Measurements from ENCODE around the gene ARRDC2. TPM values are rescaled to one million over a fixed set of nuclear protein-coding genes. Genes with fewer than 3 reads are reported as not detected.
"Not testable (repeated sequence)": the region's sequence is repeated elsewhere in the genome, so short reads cannot be mapped to it uniquely, and the experiment has no call there.

ARRDC2 gene
- total RNA-seq, 1 donor from 2014 or later = 4.0 TPM

- Mint-ChIP-seq H3K36me3 (ENCODE audit: unreplicated experiment) (no peaks in the 10 kb centered on the region), H3K27me3 (ENCODE audit: unreplicated experiment) (peaks cover 4% of the 10 kb centered on the region), H3K4me1 (ENCODE audit: low read depth, unreplicated experiment) (no peaks in the 10 kb centered on the region), H3K4me3 (ENCODE audit: unreplicated experiment) (no peak overlapping the region), H3K27ac (ENCODE audit: unreplicated experiment) (no peak overlapping the region), H3K9me3 (ENCODE audit: unreplicated experiment) (peaks cover 9% of the 10 kb centered on the region)
- DNase-seq = no peak
- TF ChIP-seq CTCF (IDR thresholded peaks at IDR 0.05; ENCODE audit: partially characterized antibody, unreplicated experiment) = no peak
Measured at GRCh38 chr19:17977488-17977887, 30.5 kb upstream of the ARRDC2 start.

- H3K9me3 Mint-ChIP-seq (ENCODE audit: unreplicated experiment) = peaks cover 9% of the 10 kb centered on the region
- no peak for DNase-seq
- no peak overlapping the region for H3K27ac Mint-ChIP-seq (ENCODE audit: unreplicated experiment)
- H3K4me1 Mint-ChIP-seq (ENCODE audit: low read depth, unreplicated experiment) = no peaks in the 10 kb centered on the region
- H3K4me3 Mint-ChIP-seq (ENCODE audit: unreplicated experiment) = no peak overlapping the region
- no peak for TF ChIP-seq CTCF (IDR thresholded peaks at IDR 0.05; ENCODE audit: partially characterized antibody, unreplicated experiment)
- H3K27me3 Mint-ChIP-seq (ENCODE audit: unreplicated experiment) = no peaks in the 10 kb centered on the region
- H3K36me3 Mint-ChIP-seq (ENCODE audit: unreplicated experiment) = peaks cover 5% of the 10 kb centered on the region
Measured at GRCh38 chr19:17981611-17982010, 26.4 kb upstream of the ARRDC2 start.

- no peaks in the 10 kb centered on the region for H3K4me1 Mint-ChIP-seq (ENCODE audit: low read depth, unreplicated experiment)
- no peak for DNase-seq
- no peak overlapping the region for H3K4me3 Mint-ChIP-seq (ENCODE audit: unreplicated experiment)
- peaks cover 5% of the 10 kb centered on the region for H3K36me3 Mint-ChIP-seq (ENCODE audit: unreplicated experiment)
- TF ChIP-seq CTCF (IDR thresholded peaks at IDR 0.05; ENCODE audit: partially characterized antibody, unreplicated experiment) = no peak
- peaks cover 5% of the 10 kb centered on the region for H3K9me3 Mint-ChIP-seq (ENCODE audit: unreplicated experiment)
- H3K27ac Mint-ChIP-seq (ENCODE audit: unreplicated experiment) = no peak overlapping the region
- H3K27me3 Mint-ChIP-seq (ENCODE audit: unreplicated experiment) = no peaks in the 10 kb centered on the region
Measured at GRCh38 chr19:17982430-17982829, 25.5 kb upstream of the ARRDC2 start.

GRCh38 chr19:17985037-17985818 is 22.7 kb upstream of the ARRDC2 start:
- Mint-ChIP-seq H3K27me3 (ENCODE audit: unreplicated experiment) (peaks cover 3% of the 10 kb centered on the region), H3K36me3 (ENCODE audit: unreplicated experiment) (peaks cover 5% of the 10 kb centered on the region), H3K9me3 (ENCODE audit: unreplicated experiment) (peaks cover 5% of the 10 kb centered on the region), H3K4me3 (ENCODE audit: unreplicated experiment) (no peak overlapping the region), H3K4me1 (ENCODE audit: low read depth, unreplicated experiment) (no peaks in the 10 kb centered on the region), H3K27ac (ENCODE audit: unreplicated experiment) (no peak overlapping the region)
- no peak for DNase-seq
- TF ChIP-seq CTCF (IDR thresholded peaks at IDR 0.05; ENCODE audit: partially characterized antibody, unreplicated experiment) = no peak

GRCh38 chr19:17986569-17986968 is 21.4 kb upstream of the ARRDC2 start:
- not testable (repeated sequence) for H3K27me3 Mint-ChIP-seq (ENCODE audit: unreplicated experiment); H3K9me3 Mint-ChIP-seq (ENCODE audit: unreplicated experiment); H3K4me1 Mint-ChIP-seq (ENCODE audit: low read depth, unreplicated experiment); H3K27ac Mint-ChIP-seq (ENCODE audit: unreplicated experiment); H3K4me3 Mint-ChIP-seq (ENCODE audit: unreplicated experiment); H3K36me3 Mint-ChIP-seq (ENCODE audit: unreplicated experiment); DNase-seq
